Esophagus squamous epithelium (tissue), 4 donors: ENCODE results near the gene SAGE1.

Source experiments
- CTCF ChIP-seq, 6 experiments: fragments of 450-650 bp in 4 of 6; fragments of 200-600 bp in 2 of 6; sonication (generic) in 2 of 6; IDR thresholded peaks; one replicate each; pipeline ENCODE4 v1.5.1; 2016 to 2019; ENCODE audit warnings: antibody characterized with exemption in 6 of 6, mild to moderate bottlenecking in 4 of 6, moderate library complexity in 4 of 6
- POLR2A ChIP-seq, 4 donors: fragments of 450-650 bp; IDR thresholded peaks; one replicate each; pipeline ENCODE4 v1.6.1; 2017; ENCODE audit warnings: antibody characterized with exemption in 4 of 4, mild to moderate bottlenecking in 4 of 4, moderate library complexity in 3 of 4

- TF ChIP-seq CTCF (IDR thresholded peaks at IDR 0.05): no peak
- TF ChIP-seq POLR2A (IDR thresholded peaks at IDR 0.05): no peak
Observed at GRCh38 chrX:135914404-135914803, 20.9 kb downstream of the SAGE1 start.
